Spleen (tissue), 11 donors: ENCODE data around the gene DUSP18. TPM values are rescaled to one million over a fixed set of nuclear protein-coding genes. Genes with fewer than 3 reads are reported as not detected.

ENCODE experiments used
- DNase-seq: peaks from one replicate; pipeline ENCODE4 v3.0.0-alpha.2; 2020
- H3K27ac ChIP-seq, 8 donors: fragments of 200-600 bp; sonication (generic) in 7 of 8; 1 replicate in 4 of 8; 2 replicates in 4 of 8; pipeline versions ENCODE4 v1.5.0 to v1.8.0; 2016 to 2021; ENCODE audit warnings: inconsistent platforms in 4 of 8, mild to moderate bottlenecking in 4 of 8, moderate library complexity in 1 of 8
- H3K27me3 ChIP-seq, 7 donors: fragments of 200-600 bp; sonication (generic) in 6 of 7; replicated peaks in 1 of 7; 1 replicate in 4 of 7; 2 replicates in 3 of 7; pipeline versions ENCODE4 v1.5.0 to v1.8.0; 2016 to 2021; ENCODE audit warnings: inconsistent platforms in 3 of 7, mild to moderate bottlenecking in 1 of 7
- H3K36me3 ChIP-seq, 6 donors: fragments of 200-600 bp; sonication (generic) in 5 of 6; 1 replicate in 4 of 6; 2 replicates in 2 of 6; pipeline versions ENCODE4 v1.5.0 to v1.8.0; 2016 to 2021; ENCODE audit warnings: inconsistent platforms in 2 of 6
- H3K4me1 ChIP-seq, 6 donors: fragments of 200-600 bp; sonication (generic) in 5 of 6; 1 replicate in 3 of 6; 2 replicates in 3 of 6; pipeline versions ENCODE4 v1.5.0 to v1.8.0; 2016 to 2021; ENCODE audit warnings: inconsistent platforms in 3 of 6
- H3K4me3 ChIP-seq, 8 donors: fragments of 200-600 bp; sonication (generic) in 7 of 8; 1 replicate in 4 of 8; 2 replicates in 4 of 8; pipeline versions ENCODE4 v1.5.0 to v1.8.0; 2016 to 2021; ENCODE audit warnings: inconsistent platforms in 4 of 8, mild to moderate bottlenecking in 4 of 8, moderate library complexity in 2 of 8
- H3K9me3 ChIP-seq, 8 donors: fragments of 200-600 bp; sonication (generic) in 7 of 8; 1 replicate in 4 of 8; 2 replicates in 4 of 8; pipeline versions ENCODE4 v1.5.0 to v1.8.0; 2016 to 2021; ENCODE audit warnings: inconsistent platforms in 4 of 8
- CTCF ChIP-seq, 11 experiments: fragments of 200-600 bp in 7 of 11; fragments of 450-650 bp in 4 of 11; sonication (generic) in 4 of 11; IDR thresholded peaks in 8 of 11; conservative IDR thresholded peaks in 3 of 11; 1 replicate in 7 of 11; 2 replicates in 4 of 11; pipeline versions ENCODE4 v1.4.0 to v1.8.0; 2016 to 2021; ENCODE audit warnings: antibody characterized with exemption in 11 of 11, inconsistent platforms in 4 of 11, mild to moderate bottlenecking in 1 of 11
- POLR2A ChIP-seq, 3 donors: fragments of 450-650 bp; IDR thresholded peaks; one replicate each; pipeline ENCODE4 v1.5.1; 2017; ENCODE audit warnings: antibody characterized with exemption in 3 of 3, mild to moderate bottlenecking in 1 of 3
- POLR2AphosphoS5 ChIP-seq, 3 donors: sonication (generic); formaldehyde crosslinking; IDR thresholded peaks; one replicate each; pipeline ENCODE4 v1.5.1; 2017; ENCODE audit warnings: antibody characterized with exemption in 3 of 3
- WGBS, 5 donors: extraction: QIAGEN DNeasy Blood & Tissue Kit in 3 of 5; methylation state at CpG; one replicate each; pipeline versions ENCODE4 v1.1.5 to v1.1.7; 2013 to 2018; 5-methylcytosine and 5-hydroxymethylcytosine counted together
- intact Hi-C: fragments of 100-400 bp; cut with DNase I; formaldehyde crosslinking; loops from one replicate; pipeline ENCODE4 v1.15.0; 2023; ENCODE audit warnings: low total_unique reads
- polyA plus RNA-seq, 3 donors: library from polyadenylated mRNA; stranded (reverse); fragments of 200-250 nt; gene quantifications; one replicate each; pipeline ENCODE4 v1.2.1, GENCODE V29; 2013
- total RNA-seq, 7 donors: library from RNA; depleted of rRNA in 3 of 7; stranded (reverse); fragments of >200 nt in 3 of 7; fragmentation: NEBNext Ultra II Directional in 4 of 7; extraction: Animal tissue kit (Norgen Biotek cat#: 25700) in 4 of 7; gene quantifications; one replicate each; pipeline versions ENCODE4 v1.1.0 to v1.2.1, GENCODE V29; 2016 to 2021
- donor health status: healthy with polysubstance abuse.
- donor health status: DM: no; HTN: no; CAD: no; lungs with moderate emphysema.
- donor health status: DM: no; HTN: no; CAD: no.
- donor health status: Bipolar disorder and iron deficiency.
- donor health status: healthy.
- donor health status: DM: no; HTN: no; CAD: no.
- donor health status: DM: yes; HTN: yes; CAD: no.

DUSP18 gene
- total and polyA plus RNA-seq, 10 donors = 1.5 to 16.3 (median 10.5) TPM

GRCh38 chr22:30640361-30640760, 27.3 kb downstream of the DUSP18 start:
- peaks cover 12 to 28% (median 20%) of the 10 kb centered on the region in 6 donors for H3K4me1 ChIP-seq
- H3K4me3 ChIP-seq = no peak overlapping the region
- 94 to 98% (median 97%) methylated on average over 4 of the region's 4 CpGs for WGBS, 5 donors
- no peak overlapping the region for H3K27ac ChIP-seq
- TF ChIP-seq POLR2AphosphoS5 (IDR thresholded peaks at IDR 0.05) (no peak), POLR2A (IDR thresholded peaks at IDR 0.05) (no peak)
- no peak for DNase-seq
- intact Hi-C loops = no loop called here
- H3K36me3 ChIP-seq = no peaks in the 10 kb centered on the region
- peaks cover 0 to 5% (median 0%) of the 10 kb centered on the region in 8 donors for H3K9me3 ChIP-seq
- H3K27me3 ChIP-seq = no peaks in the 10 kb centered on the region

GRCh38 chr22:30637701-30638114, 30.0 kb downstream of the DUSP18 start:
- DNase-seq = no peak
- WGBS, 5 donors = 67 to 85% (median 79%) methylated on average over 1 of the region's 1 CpG
- Histone ChIP-seq H3K27ac (no peak overlapping the region), H3K9me3 (peaks cover 0 to 5% (median 0%) of the 10 kb centered on the region in 8 donors), H3K4me3 (peak overlapping the region in 3 of 8 donors; percentile 62 to 70 (median 65)), H3K27me3 (no peaks in the 10 kb centered on the region), H3K36me3 (no peaks in the 10 kb centered on the region), H3K4me1 (peaks cover 21 to 42% (median 33%) of the 10 kb centered on the region in 6 donors)
- intact Hi-C loops = no loop called here
- TF ChIP-seq CTCF (IDR thresholded peaks at IDR 0.05 in 8 of 11, conservative IDR thresholded peaks at IDR 0.05 in 3 of 11) = no peak
- TF ChIP-seq POLR2AphosphoS5 (IDR thresholded peaks at IDR 0.05) = no peak
- TF ChIP-seq POLR2A (IDR thresholded peaks at IDR 0.05) = no peak

- peaks cover 21 to 42% (median 33%) of the 10 kb centered on the region in 6 donors for H3K4me1 ChIP-seq
- WGBS, 5 donors = 43 to 71% (median 54%) methylated on average over 19 to 45 of the region's 45 CpGs
- H3K27me3 ChIP-seq = no peaks in the 10 kb centered on the region
- peak overlapping the region; percentile 54 to 70 (median 64) for H3K4me3 ChIP-seq
- H3K36me3 ChIP-seq = no peaks in the 10 kb centered on the region
- H3K9me3 ChIP-seq = peaks cover 0 to 5% (median 0%) of the 10 kb centered on the region in 8 donors
- peak overlapping the region; percentile 80 to 95 (median 90) for H3K27ac ChIP-seq
- TF ChIP-seq POLR2A (IDR thresholded peaks at IDR 0.05) (no peak), CTCF (IDR thresholded peaks at IDR 0.05 in 8 of 11, conservative IDR thresholded peaks at IDR 0.05 in 3 of 11) (no peak), POLR2AphosphoS5 (IDR thresholded peaks at IDR 0.05) (no peak)
- peak; percentile 84 for DNase-seq
- intact Hi-C loops = no loop called here
Observed at GRCh38 chr22:30636226-30637077, 31.2 kb downstream of the DUSP18 start.

- peaks cover 0 to 5% (median 0%) of the 10 kb centered on the region in 8 donors for H3K9me3 ChIP-seq
- peak within 1 kb of the TSS; percentile 54 to 70 (median 64) for H3K4me3 ChIP-seq
- H3K27me3 ChIP-seq = no peaks in the 10 kb centered on the region
- TF ChIP-seq POLR2A (IDR thresholded peaks at IDR 0.05) (peak in 1 of 3 donors; percentile 28), CTCF (IDR thresholded peaks at IDR 0.05 in 8 of 11, conservative IDR thresholded peaks at IDR 0.05 in 3 of 11) (peak in 9 of 11 experiments; percentile 11 to 53 (median 28)), POLR2AphosphoS5 (IDR thresholded peaks at IDR 0.05) (peak; percentile 63 to 85 (median 82))
- WGBS, 5 donors = 1 to 2% (median 2%) methylated on average over 41 to 75 of the region's 75 CpGs
- DNase-seq = peak; percentile 97
- H3K36me3 ChIP-seq = no peaks in the 10 kb centered on the region
- peak within 1 kb of the TSS; percentile 86 to 95 (median 90) for H3K27ac ChIP-seq
- intact Hi-C loops = loop anchor here (2.0 kb wide), 2 partner anchors 119 to 285 kb away; no protein-coding TSS in a partner anchor
- H3K4me1 ChIP-seq = peaks cover 21 to 42% (median 33%) of the 10 kb centered on the region in 6 donors
Observed at GRCh38 chr22:30635273-30636225, 32.1 kb downstream of the DUSP18 start, which contains the start of gene SLC35E4. TSS of gene SLC35E4 (plus strand) at chr22:30635781. CDS start at chr22:30636451, 670 bp downstream.
